Measurements from ENCODE around the gene LSMEM2.

The LSMEM2 gene

GRCh38 chr3:50245251-50245745 is 33.6 kb upstream of the LSMEM2 start:
- in situ Hi-C loops (cut with HindIII; ENCODE audit: low sequenced_read_pairs) = loop anchor here (10.0 kb wide), 1 partner anchor 150 kb away; no protein-coding TSS in a partner anchor

GRCh38 chr3:50245831-50246516 is 32.9 kb upstream of the LSMEM2 start:
- in situ Hi-C loops (cut with HindIII; ENCODE audit: low sequenced_read_pairs) = loop anchor here (10.0 kb wide), 1 partner anchor 151 kb away; no protein-coding TSS in a partner anchor

GRCh38 chr3:50246517-50246954 is 32.4 kb upstream of the LSMEM2 start:
- in situ Hi-C loops (cut with HindIII; ENCODE audit: low sequenced_read_pairs) = loop anchor here (10.0 kb wide), 1 partner anchor 152 kb away; no protein-coding TSS in a partner anchor

DNA sequence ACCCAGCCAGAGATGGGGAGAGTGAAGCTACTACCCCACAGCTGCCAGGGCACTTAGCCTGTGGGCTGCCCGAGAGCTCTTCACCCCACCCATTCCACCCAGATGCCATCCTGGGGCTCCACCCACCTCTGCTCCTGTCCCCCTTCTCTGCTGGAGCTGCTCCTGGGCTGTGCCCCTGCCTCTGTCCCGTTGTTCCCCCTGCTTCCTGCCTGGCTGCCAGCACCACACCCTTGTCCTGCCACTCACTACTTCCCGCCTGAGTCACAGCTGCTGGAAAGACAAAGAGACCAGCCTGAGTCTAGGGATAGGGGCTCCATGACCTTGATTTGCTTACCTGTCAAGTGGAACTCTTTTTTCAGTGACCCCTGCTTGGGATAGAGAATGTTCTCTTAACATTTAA is 30.5 kb upstream of the LSMEM2 start:
- in situ Hi-C loops (cut with HindIII; ENCODE audit: low sequenced_read_pairs) = loop anchor here (10.0 kb wide), 1 partner anchor 154 kb away; no protein-coding TSS in a partner anchor

DNA sequence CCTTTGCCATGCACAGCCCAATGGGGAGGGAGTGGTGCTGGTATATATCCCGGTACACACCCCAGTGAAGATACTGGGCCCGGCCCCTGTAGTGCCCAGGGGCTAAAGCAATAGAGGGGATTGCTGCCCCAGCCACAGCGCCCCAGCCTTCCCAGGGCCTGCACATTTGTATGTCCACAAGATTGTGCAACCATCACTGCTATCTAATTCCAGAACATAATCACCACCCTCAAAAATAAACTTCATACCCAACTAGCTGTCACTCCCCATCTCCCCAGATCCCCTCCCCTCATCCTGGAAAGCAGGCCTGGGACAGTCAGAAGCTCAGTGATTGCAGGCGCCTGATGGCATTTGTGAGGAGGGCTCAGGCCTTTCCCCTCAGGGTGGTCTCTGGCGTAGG is 29.4 kb upstream of the LSMEM2 start:
- in situ Hi-C loops (cut with HindIII; ENCODE audit: low sequenced_read_pairs) = loop anchor here (10.0 kb wide), 1 partner anchor 155 kb away; no protein-coding TSS in a partner anchor

- in situ Hi-C loops (cut with HindIII; ENCODE audit: low sequenced_read_pairs) = no loop called here
Measured at GRCh38 chr3:50250514-50250913, 28.4 kb upstream of the LSMEM2 start.

DNA sequence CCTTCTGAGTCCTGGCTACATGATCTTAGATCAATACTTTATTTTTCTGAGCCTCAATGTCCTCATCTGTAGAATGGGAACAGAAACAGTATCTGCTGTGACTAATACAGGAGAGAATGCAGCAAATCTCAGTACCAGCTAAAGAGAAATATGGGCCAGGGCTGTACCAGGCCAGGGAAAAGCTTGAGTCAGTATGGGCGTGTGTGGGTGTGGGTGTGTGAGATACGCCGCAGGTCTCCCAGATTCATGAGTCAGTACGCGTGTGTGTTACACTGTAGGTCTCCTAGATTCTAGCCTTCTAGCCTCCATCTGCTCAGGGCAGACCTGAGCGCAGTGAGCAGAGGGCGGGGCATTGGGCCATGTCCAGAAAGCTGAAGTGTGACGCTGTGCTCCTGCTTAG is 27.7 kb upstream of the LSMEM2 start:
- in situ Hi-C loops (cut with HindIII; ENCODE audit: low sequenced_read_pairs) = no loop called here

- in situ Hi-C loops (cut with HindIII; ENCODE audit: low sequenced_read_pairs) = no loop called here
Measured at GRCh38 chr3:50254577-50255250, 24.2 kb upstream of the LSMEM2 start.

DNA sequence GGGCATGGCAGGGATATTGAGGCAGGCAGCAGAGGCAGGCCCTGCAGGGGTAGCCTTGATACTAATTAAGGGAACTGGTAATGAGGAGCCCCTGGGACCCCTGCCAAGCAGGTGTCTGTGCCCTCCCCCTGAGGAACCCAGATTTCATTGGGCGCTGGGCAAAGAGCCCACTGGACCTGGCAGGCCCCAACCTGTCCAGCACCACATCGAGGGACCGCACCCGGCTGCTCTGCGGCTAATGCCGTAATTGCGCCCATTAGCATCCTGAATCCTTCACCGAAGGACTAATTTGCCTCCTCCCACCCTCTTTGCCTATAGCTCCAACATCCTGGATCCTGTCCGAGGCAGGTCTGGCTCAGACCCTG is 23.7 kb upstream of the LSMEM2 start:
- in situ Hi-C loops (cut with HindIII; ENCODE audit: low sequenced_read_pairs) = no loop called here

DNA sequence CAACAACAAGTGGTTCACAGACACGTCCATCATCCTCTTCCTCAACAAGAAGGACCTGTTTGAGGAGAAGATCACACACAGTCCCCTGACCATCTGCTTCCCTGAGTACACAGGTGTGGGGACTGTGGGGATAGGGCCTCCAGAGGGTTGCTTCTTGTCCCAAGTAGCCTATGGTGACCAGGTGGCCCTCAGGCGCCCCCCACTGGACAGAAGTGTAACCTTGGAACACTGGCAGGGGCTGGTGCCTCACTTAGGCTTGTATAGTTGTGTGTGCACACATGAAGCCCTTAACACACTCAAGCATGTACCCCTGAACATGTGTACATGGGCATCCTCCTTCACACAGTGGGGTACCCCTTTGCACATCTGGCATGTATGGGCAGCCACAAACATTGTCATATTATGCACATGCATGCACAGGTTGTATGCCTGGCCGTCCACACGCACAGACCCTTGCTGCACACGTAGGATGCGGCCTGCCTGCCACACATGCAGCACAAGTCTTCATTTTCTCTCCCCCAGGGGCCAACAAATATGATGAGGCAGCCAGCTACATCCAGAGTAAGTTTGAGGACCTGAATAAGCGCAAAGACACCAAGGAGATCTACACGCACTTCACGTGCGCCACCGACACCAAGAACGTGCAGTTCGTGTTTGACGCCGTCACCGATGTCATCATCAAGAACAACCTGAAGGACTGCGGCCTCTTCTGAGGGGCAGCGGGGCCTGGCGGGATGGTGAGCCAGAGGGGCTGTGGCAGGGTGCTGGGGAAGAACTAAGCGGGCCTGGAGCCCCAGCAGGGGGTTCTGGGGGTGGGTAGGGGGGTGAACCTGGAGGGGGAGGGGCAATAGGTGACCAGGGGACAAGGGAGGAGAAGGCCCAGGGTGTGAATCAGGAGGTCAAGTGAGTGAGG is 21.7 kb upstream of the LSMEM2 start:
- in situ Hi-C loops (cut with HindIII; ENCODE audit: low sequenced_read_pairs) = no loop called here

DNA sequence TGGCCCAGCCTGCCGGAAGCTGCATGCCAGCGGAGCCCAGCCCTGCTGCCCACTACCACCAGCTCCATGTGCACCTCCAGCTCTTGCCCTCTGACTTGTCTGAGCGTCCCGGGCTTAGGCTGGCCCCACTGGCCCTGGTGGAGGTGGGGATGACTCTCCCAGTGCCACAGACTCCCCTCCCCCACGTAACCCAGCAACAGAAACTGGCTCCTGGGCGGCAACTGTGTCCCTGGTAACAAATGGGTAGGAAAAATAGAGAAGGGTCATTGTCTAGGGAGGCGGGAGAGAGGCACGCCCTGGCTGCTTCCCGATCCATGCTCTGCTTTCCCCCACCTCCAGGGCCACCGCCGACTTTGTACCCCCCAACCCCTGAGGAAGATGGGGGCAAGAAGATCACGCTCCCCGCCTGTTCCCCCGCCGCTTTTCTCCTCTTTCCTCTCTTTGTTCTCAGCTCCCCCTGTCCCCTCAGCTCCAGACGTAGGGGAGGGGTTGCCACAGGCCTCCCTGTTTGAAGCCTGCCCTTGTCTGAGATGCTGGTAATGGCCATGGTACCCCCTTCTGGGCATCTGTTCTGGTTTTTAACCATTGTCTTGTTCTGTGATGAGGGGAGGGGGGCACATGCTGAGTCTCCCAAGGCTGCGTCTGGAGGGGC is 20.7 kb upstream of the LSMEM2 start:
- in situ Hi-C loops (cut with HindIII; ENCODE audit: low sequenced_read_pairs) = no loop called here

GRCh38 chr3:50258979-50259378 is 19.9 kb upstream of the LSMEM2 start:
- in situ Hi-C loops (cut with HindIII; ENCODE audit: low sequenced_read_pairs) = no loop called here

DNA sequence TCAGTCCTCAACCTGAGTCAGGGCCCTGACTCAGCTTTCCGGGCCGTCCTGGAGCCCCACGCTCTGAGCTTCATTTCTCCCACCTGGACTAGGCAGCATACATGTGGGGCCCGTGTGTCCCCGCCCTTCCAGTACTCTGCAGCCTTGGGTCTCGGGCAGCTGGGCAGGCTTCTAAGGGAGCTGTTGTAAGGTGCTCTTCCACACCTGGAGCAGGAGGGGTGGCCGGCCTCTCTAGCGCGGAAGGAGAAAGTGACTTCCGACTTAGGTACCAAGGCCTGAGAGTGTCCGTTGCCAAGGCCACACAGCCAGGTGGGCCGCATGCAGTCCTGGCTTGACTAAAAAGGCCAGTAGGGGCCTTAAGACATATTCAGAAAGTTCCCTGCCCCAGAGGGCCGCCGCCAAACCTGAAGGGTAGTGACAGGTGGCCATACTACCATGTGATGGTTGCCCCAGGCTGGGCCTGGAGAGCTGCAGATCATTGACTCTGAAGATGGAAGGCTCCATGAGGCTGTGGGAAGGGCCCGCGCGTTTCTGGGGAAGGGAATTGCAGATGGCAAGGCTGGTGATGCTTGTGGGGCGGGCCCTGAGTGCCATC is 19.4 kb upstream of the LSMEM2 start:
- in situ Hi-C loops (cut with HindIII; ENCODE audit: low sequenced_read_pairs) = loop anchor here (5.0 kb wide), 1 partner anchor 37 kb away; no protein-coding TSS in a partner anchor

- in situ Hi-C loops (cut with HindIII; ENCODE audit: low sequenced_read_pairs) = loop anchor here (5.0 kb wide), 1 partner anchor 38 kb away; no protein-coding TSS in a partner anchor
Measured at GRCh38 chr3:50260027-50260941, 18.6 kb upstream of the LSMEM2 start.

GRCh38 chr3:50260942-50261441 is 17.9 kb upstream of the LSMEM2 start:
- in situ Hi-C loops (cut with HindIII; ENCODE audit: low sequenced_read_pairs) = loop anchor here (5.0 kb wide), 1 partner anchor 39 kb away; no protein-coding TSS in a partner anchor

- in situ Hi-C loops (cut with HindIII; ENCODE audit: low sequenced_read_pairs) = loop anchor here (5.0 kb wide), 1 partner anchor 39 kb away; no protein-coding TSS in a partner anchor
Measured at GRCh38 chr3:50261505-50261904, 17.4 kb upstream of the LSMEM2 start.

- in situ Hi-C loops (cut with HindIII; ENCODE audit: low sequenced_read_pairs) = loop anchor here (5.0 kb wide), 1 partner anchor 40 kb away; no protein-coding TSS in a partner anchor
Measured at GRCh38 chr3:50262200-50262599, 16.7 kb upstream of the LSMEM2 start.

GRCh38 chr3:50262778-50263177 is 16.1 kb upstream of the LSMEM2 start:
- in situ Hi-C loops (cut with HindIII; ENCODE audit: low sequenced_read_pairs) = loop anchor here (5.0 kb wide), 1 partner anchor 40 kb away; no protein-coding TSS in a partner anchor
